SK-MEL-5 (cell line): ENCODE data around the gene EPHA4. TPM values are rescaled to one million over a fixed set of nuclear protein-coding genes. Genes with fewer than 3 reads are reported as not detected.

Experiments
- DNase-seq: peaks from one replicate; pipeline ENCODE4 v3.0.0-alpha.2; 2016; ENCODE audit warnings: low read depth, low spot score
- in situ Hi-C: cut with HindIII; loops from 2 replicates; pipeline ENCODE4 v1.10.0; 2016; ENCODE audit warnings: low sequenced_read_pairs, high pct_unique_total_duplicates, low pct_unique_long_range_greater_than_20kb
- total RNA-seq: library from RNA; depleted of rRNA; stranded (reverse); fragments of >200 nt; shearing (Covaris generic); gene quantifications from 2 replicates; pipeline ENCODE4 v1.2.3, GENCODE V29; 2014

EPHA4 gene
- total RNA-seq, 1 experiment from 2014 or later, result 42.4 TPM

- no peak for DNase-seq
- in situ Hi-C loops, result no loop called here
These were observed 201.3 kb downstream of the EPHA4 start for GRCh38 chr2:221370857-221371211.

DNA sequence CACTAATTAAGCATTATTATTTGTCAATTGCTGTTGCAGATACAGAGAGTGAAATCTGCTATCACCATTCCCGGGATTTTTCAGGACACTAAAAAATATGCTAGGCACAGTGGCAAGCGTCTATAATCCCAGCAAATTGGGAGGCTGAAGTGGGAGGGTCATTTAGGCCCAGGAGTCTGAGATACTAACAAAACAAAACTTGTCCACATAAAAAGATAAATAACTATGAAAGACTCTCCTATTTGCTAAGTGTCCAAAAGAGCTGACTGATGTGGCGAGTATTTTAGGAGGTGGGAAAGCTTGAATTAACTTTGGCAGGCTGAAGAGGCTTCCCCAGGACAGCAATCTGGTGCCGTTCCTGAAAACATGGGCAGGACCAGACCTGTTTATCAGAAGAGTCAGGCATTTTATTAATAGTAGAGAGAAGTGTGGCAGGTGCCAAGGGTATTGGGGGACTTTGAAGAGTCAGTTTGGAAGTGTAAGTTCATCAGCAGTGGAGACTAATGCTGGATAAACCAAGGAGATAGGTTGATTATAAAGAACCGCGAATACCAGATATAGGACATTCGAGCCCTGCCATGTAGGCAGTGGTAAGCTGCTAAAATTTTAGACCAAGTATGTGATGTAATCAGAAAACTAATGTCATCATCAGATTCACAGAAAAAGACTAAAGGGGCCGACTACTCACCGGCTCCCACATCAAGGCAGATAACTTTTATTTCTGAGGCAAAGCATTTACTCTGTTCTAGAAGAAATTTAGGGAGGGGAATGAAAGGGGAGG lies 201.8 kb downstream of the EPHA4 start:
- no peak for DNase-seq
- in situ Hi-C loops, result no loop called here
